Transverse colon (tissue), 4 donors: ENCODE results near the gene RPTOR.

Experiments used
- EP300 ChIP-seq: sonication (generic); formaldehyde crosslinking; IDR thresholded peaks from one replicate; pipeline ENCODE4 v1.6.1; 2017; ENCODE audit warnings: antibody characterized with exemption, low read depth
- POLR2A ChIP-seq: fragments of 450-650 bp; IDR thresholded peaks from one replicate; pipeline ENCODE4 v1.6.1; 2016; ENCODE audit warnings: antibody characterized with exemption, mild to moderate bottlenecking, moderate library complexity
- POLR2AphosphoS5 ChIP-seq, 3 donors: sonication (generic); formaldehyde crosslinking; IDR thresholded peaks; one replicate each; pipeline ENCODE4 v1.6.1; 2016; ENCODE audit warnings: antibody characterized with exemption in 3 of 3
- TF ChIP-seq, protein P1 (sequence below), 5 experiments: fragments of 200-600 bp in 3 of 5; fragments of 450-650 bp in 2 of 5; sonication (generic) in 3 of 5; IDR thresholded peaks; 1 replicate in 2 of 5; 2 replicates in 3 of 5; pipeline ENCODE4 v1.5.1; 2016 to 2017; ENCODE audit warnings: antibody characterized with exemption in 5 of 5, inconsistent platforms in 3 of 5, mild to moderate bottlenecking in 2 of 5, moderate library complexity in 1 of 5

GRCh38 chr17:80701730-80702129, 157.1 kb downstream of the RPTOR start:
- no peak for TF ChIP-seq POLR2A
- no peak for TF ChIP-seq POLR2AphosphoS5 (IDR thresholded peaks at IDR 0.05)
- TF ChIP-seq, protein P1, sequence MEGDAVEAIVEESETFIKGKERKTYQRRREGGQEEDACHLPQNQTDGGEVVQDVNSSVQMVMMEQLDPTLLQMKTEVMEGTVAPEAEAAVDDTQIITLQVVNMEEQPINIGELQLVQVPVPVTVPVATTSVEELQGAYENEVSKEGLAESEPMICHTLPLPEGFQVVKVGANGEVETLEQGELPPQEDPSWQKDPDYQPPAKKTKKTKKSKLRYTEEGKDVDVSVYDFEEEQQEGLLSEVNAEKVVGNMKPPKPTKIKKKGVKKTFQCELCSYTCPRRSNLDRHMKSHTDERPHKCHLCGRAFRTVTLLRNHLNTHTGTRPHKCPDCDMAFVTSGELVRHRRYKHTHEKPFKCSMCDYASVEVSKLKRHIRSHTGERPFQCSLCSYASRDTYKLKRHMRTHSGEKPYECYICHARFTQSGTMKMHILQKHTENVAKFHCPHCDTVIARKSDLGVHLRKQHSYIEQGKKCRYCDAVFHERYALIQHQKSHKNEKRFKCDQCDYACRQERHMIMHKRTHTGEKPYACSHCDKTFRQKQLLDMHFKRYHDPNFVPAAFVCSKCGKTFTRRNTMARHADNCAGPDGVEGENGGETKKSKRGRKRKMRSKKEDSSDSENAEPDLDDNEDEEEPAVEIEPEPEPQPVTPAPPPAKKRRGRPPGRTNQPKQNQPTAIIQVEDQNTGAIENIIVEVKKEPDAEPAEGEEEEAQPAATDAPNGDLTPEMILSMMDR (IDR thresholded peaks at IDR 0.05), result no peak
- no peak for TF ChIP-seq EP300
